Activated naive CD8-positive, alpha-beta T cell treated with anti-CD3 and anti-CD28 coated beads for 36 hours (primary cell): ENCODE measurements around the gene RPN2. TPM values are rescaled to one million over a fixed set of nuclear protein-coding genes. Genes with fewer than 3 reads are reported as not detected.

Experiments used
- DNase-seq: peaks from one replicate; pipeline ENCODE4 v3.0.0; 2021
- H3K27ac Mint-ChIP-seq: one replicate; pipeline ENCODE4 v1.8.0; 2022; ENCODE audit warnings: mild to moderate bottlenecking, moderate library complexity, mixed read lengths
- H3K27me3 Mint-ChIP-seq: one replicate; pipeline ENCODE4 v1.8.0; 2022; ENCODE audit warnings: mild to moderate bottlenecking, mixed read lengths
- H3K36me3 Mint-ChIP-seq: one replicate; pipeline ENCODE4 v1.8.0; 2021; ENCODE audit warnings: mild to moderate bottlenecking, mixed read lengths
- H3K4me1 Mint-ChIP-seq: one replicate; pipeline ENCODE4 v1.8.0; 2021; ENCODE audit warnings: mixed read lengths
- H3K4me3 Mint-ChIP-seq: one replicate; pipeline ENCODE4 v1.8.0; 2022; ENCODE audit warnings: mild to moderate bottlenecking, moderate library complexity, mixed read lengths
- H3K9me3 Mint-ChIP-seq: one replicate; pipeline ENCODE4 v1.8.0; 2022; ENCODE audit warnings: mixed read lengths
- total RNA-seq, 2 experiments: library from RNA; stranded (reverse); gene quantifications; one replicate each; pipeline ENCODE4 v1.2.3, GENCODE V29; 2021

Gene RPN2
- total RNA-seq, 2 experiments from 2014 or later: 121 to 131 TPM

DNA sequence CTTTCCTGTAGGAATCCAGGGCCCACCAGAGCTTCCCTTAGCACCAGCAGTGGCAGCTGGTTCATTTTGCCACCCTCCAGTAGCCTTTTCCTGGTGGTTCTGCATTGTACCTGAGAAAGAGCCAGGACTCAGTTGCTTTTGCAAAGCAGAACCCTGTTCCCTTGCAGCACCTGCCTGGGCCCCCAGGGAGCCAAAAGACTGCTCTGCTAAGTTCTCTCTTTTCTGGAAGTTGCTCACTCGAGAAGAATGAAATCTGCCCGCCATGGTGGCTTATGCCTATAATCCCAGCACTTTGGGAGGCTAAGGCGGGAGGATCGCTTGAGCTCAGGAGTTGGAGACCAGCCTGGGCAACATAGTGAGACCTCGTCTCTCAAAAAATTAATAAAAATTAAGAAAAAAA, 58.5 kb downstream of the RPN2 start:
- Mint-ChIP-seq H3K36me3 (peaks cover 20% of the 10 kb centered on the region), H3K4me1 (no peaks in the 10 kb centered on the region), H3K27me3 (no peaks in the 10 kb centered on the region), H3K4me3 (no peak overlapping the region), H3K9me3 (no peaks in the 10 kb centered on the region), H3K27ac (no peak overlapping the region)
- no peak for DNase-seq

DNA sequence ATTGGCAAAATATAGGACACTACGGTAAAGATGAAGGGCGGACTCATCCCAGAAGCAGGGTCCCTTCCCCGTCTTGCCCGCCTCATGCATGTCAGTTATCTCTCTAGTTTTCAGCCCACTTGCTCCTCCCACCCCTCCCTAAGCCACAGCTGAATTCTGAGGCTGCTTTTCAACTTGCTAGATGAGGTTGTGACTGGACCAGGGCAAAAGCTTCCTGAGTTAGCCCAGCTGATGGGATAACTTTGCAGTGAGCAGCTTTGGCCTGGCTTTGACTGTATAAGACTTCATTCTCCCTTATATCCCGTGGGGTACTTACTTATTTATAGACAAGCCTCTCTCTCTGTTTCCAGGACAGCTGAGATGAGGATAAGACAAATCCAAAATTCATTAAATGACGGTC, 59.3 kb downstream of the RPN2 start:
- Mint-ChIP-seq H3K27ac (no peak overlapping the region), H3K4me1 (no peaks in the 10 kb centered on the region), H3K27me3 (no peaks in the 10 kb centered on the region), H3K4me3 (no peak overlapping the region), H3K36me3 (peaks cover 23% of the 10 kb centered on the region), H3K9me3 (no peaks in the 10 kb centered on the region)
- no peak for DNase-seq

DNA sequence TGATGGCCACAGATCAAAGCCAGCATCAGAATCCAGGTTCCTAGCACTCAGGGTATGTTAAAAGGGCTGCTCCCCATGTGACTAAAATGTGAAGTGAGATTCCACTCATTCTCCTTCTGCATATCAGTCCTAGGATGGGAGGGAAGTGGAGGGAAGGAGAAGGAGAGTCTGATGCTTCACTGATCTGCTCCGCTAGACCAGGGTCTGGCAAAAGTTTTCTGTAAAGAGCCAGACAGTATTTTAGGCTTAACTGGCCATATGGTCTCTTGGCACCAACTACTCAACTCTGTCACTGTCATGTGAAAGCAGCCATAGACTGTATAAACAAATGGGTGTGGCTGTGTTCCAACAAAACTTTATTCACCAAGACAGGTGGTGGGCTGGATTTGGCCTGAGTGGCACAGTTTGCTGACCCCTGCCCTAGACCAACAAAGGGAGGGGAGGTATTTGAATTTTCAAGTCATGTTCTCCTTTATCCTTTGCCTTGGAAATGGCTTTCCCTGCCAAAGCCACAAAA, 59.9 kb downstream of the RPN2 start:
- no peaks in the 10 kb centered on the region for H3K27me3 Mint-ChIP-seq
- no peak overlapping the region for H3K4me3 Mint-ChIP-seq
- H3K36me3 Mint-ChIP-seq: peaks cover 24% of the 10 kb centered on the region
- no peak overlapping the region for H3K27ac Mint-ChIP-seq
- no peak for DNase-seq
- H3K9me3 Mint-ChIP-seq: no peaks in the 10 kb centered on the region
- H3K4me1 Mint-ChIP-seq: no peaks in the 10 kb centered on the region

DNA sequence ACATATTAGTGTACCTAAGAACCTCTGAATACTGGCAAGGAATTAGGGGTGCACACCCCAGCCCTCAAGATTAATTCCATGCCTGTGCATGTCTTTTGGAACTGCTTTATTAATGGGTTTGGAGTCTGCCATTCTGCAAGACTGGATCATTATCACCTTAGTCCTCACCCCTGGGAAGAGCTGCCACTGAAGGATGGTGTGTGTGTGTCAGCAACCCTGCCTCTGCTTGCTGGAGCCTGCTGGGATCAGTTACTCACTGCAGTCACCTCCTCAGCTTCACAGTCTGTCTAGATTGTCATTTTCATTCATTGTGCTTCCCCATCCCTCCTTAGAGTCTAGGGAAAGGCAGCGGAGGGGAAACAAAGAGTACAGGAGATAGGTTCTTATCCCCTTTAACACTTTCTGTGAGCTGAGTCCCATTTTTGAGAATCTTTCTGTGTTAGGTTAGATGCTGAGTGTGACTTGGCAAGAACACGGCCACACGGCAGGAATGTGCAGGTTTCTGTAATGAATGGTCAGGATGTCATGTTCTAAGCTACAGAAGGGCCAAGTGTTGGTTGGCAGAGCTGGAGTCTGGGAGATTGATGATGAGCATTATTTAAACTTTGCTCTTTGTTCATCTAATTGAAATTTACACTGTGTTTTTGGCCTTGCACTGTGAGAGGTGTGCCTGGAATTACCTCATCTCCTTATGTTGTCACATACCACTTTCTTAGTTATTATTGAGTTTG, 61.4 kb downstream of the RPN2 start:
- Mint-ChIP-seq H3K27me3 (no peaks in the 10 kb centered on the region), H3K4me1 (no peaks in the 10 kb centered on the region), H3K9me3 (no peaks in the 10 kb centered on the region), H3K36me3 (peaks cover 14% of the 10 kb centered on the region), H3K4me3 (no peak overlapping the region), H3K27ac (peak overlapping the region; percentile 22)
- DNase-seq: no peak

DNA sequence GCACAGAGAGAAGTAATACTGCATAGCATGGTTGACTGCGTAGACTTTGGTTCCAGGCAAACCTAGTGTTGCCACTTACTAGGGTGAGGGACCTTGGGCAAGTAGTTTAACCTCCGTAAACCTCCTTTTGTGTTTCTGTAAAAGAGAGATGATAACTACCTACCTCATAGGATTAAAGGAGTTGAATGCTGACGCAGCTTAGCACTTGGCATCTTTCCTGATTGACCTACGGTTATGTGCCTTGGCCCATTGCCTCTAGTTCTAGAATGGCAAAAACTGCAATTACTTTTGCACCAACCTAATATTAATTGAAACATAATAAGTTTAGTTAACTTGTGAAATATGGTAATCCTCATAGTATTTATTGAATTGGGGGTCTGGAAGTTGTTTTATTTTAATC, 63.4 kb downstream of the RPN2 start:
- Mint-ChIP-seq H3K27ac (no peak overlapping the region), H3K4me1 (no peaks in the 10 kb centered on the region), H3K9me3 (no peaks in the 10 kb centered on the region)

DNA sequence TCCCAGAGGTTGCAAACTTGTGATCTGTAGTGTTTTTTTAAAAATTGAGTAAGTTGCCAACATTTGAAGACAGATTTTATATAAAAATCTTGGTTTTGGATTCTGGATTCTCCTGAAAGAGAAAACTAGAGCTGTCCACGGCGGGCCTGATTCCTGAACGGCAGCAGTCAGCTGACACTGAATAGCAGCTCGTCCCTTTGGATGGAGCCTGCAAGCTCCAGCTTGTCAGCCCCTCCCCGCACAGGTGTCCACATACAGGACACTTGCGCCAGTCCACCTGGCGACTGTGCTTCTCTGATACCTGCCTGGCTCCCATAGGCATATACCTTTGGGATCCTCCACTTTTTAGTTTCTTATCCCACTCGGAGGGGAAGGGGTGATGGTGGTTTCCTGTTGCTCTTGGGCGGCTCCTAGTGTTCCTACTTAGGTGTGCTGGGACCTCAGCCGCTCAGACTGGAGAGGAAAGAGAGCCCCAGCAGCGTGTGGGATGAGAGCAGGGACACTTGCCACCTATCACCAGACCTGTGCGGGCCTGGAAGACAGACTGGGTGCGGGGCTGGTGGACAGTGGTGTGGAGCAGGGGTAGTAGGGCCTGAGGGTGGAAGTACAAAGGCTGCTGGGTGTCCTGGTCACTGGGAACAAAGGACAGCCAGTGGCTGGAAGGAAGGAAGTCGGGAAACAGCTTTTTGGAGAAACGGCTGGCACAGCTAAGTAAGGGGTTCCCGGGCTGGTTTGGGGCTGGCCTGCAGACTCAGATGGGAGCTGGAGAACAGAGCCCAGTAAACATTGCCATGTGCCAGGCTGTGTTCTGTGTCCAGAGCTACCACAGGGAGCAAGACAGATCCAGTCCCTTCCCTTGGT, 64.2 kb downstream of the RPN2 start:
- H3K27me3 Mint-ChIP-seq: no peaks in the 10 kb centered on the region
- no peaks in the 10 kb centered on the region for H3K4me1 Mint-ChIP-seq
- H3K27ac Mint-ChIP-seq: no peak overlapping the region
- H3K36me3 Mint-ChIP-seq: peaks cover 16% of the 10 kb centered on the region
- H3K4me3 Mint-ChIP-seq: no peak overlapping the region
- H3K9me3 Mint-ChIP-seq: no peaks in the 10 kb centered on the region
- no peak for DNase-seq

More for the DNA sequence above, 63.4 kb downstream of the RPN2 start:
- H3K27me3 Mint-ChIP-seq: no peaks in the 10 kb centered on the region
- no peak for DNase-seq
- H3K36me3 Mint-ChIP-seq: peaks cover 14% of the 10 kb centered on the region
- H3K4me3 Mint-ChIP-seq: no peak overlapping the region

DNA sequence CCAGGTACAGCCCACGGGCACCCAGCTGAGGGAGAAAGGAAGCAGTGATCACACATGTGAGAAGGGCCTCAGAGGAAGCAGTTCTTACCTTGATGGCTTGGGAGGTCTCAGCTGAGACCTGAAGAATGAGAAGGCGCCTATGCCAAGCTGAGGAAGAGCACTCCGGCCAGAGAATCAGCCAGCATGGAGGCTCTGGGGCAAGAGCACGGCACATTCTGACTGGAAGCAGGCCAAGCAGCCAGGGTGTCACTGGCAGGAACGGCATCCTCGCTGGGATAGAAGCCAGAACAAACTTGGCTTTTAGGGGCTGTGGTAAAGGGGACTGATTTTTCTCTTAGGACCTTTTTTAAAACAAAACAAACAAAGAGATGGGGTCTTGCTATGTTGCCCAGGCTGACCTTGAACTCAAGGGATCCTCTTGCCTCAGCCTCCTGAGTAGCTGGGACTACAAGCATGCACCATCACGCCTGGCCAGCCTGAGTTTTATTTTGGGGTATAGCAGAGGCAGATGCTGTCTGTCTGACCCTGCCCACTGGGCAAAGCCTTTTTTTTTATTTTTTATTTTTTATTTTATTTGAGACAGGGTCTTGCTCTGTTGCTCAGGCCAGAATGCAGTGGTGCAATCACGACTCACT, 64.9 kb downstream of the RPN2 start:
- H3K4me3 Mint-ChIP-seq: no peak overlapping the region
- no peaks in the 10 kb centered on the region for H3K9me3 Mint-ChIP-seq
- peaks cover 19% of the 10 kb centered on the region for H3K36me3 Mint-ChIP-seq
- no peaks in the 10 kb centered on the region for H3K4me1 Mint-ChIP-seq
- H3K27ac Mint-ChIP-seq: no peak overlapping the region
- H3K27me3 Mint-ChIP-seq: no peaks in the 10 kb centered on the region
- no peak for DNase-seq

DNA sequence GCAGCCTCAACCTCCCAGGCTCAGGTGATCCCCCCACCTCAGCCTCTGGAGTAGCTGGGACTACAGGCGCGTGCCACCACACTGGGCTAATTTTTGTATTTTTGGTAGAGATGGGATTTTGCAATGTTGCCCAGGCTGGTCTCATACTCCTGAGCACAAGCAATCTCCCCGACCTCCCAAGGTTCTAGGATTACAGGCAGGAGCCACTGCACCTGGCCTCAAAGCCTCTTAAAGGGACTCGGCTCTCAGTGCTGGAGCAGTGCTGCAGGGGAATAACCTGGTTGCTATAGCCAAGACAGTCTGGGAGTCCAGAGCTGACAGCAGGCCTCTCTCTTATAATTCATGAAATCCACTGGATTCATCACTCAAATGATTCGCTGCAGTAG, 65.4 kb downstream of the RPN2 start:
- no peak for DNase-seq
- Mint-ChIP-seq H3K27ac (no peak overlapping the region), H3K4me3 (no peak overlapping the region), H3K4me1 (no peaks in the 10 kb centered on the region), H3K36me3 (peaks cover 19% of the 10 kb centered on the region), H3K9me3 (no peaks in the 10 kb centered on the region), H3K27me3 (no peaks in the 10 kb centered on the region)

DNA sequence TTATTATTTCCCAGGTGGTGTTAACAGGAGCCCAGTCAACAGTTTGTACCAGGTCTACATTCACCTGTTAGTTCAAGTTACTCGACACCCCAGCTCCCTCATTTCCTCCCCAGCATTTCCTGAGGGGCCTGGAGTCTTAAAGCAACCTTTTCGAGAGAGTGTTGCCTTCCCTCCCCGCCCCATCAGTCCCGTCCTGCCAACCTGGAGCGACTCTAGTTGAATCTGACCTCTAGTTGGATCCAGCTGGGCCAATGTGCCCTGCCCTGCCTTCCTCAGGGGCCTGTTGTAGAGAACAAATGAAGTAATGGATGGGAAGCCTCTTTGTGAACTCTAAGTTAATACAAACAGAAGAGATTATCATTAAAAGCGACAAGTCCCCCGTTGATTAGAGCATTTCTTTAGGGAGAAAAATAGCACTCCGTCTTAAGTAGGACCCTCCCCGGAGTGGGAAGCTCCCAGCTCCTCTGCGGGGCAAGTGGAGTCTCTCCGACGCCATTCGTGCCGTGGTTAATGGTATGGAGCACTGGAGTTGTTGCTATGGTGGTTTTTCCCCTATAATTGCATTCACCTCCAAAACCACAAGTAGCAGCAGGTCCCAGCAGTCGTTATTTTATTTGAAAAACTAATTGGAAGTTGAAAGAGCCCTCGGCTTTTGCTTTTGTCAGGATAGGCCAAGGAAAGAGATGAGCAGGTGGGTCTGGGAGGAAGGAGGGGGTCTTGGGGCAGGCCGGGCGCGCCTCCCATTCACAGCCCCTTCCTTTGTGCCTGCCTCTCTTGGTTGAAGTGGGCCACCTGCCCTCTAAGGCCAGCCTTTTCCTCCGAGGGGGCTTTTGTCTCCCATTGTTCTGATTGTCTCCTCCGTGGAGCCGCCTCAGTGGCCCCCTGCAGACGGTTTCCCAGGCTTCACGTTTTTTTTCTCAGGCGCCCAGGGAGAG, 66.4 kb downstream of the RPN2 start:
- Mint-ChIP-seq H3K4me1 (no peaks in the 10 kb centered on the region), H3K27ac (no peak overlapping the region), H3K36me3 (peaks cover 19% of the 10 kb centered on the region), H3K27me3 (no peaks in the 10 kb centered on the region), H3K4me3 (no peak overlapping the region), H3K9me3 (no peaks in the 10 kb centered on the region)
- no peak for DNase-seq

DNA sequence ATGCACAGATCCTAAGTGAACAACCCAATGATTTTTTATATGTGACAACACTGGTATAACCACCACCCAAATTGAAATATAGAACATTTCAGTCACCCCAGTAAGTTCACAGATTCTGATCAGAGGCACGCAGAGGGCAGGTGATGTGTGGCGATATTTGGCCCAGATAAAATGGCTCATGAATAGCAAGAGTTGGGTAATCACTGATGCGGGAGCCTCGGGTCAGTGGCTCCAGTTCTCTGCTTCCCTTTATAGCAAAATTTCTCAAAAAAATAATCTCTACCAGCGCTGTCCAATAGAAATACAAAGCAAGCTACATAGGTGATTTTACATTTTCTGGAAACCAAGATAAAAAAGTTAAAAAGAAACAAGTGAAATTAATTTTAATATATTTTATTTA, 67.6 kb downstream of the RPN2 start:
- Mint-ChIP-seq H3K27ac (no peak overlapping the region), H3K4me1 (no peaks in the 10 kb centered on the region), H3K27me3 (no peaks in the 10 kb centered on the region), H3K36me3 (peaks cover 12% of the 10 kb centered on the region), H3K4me3 (no peak overlapping the region), H3K9me3 (no peaks in the 10 kb centered on the region)
- DNase-seq: no peak

DNA sequence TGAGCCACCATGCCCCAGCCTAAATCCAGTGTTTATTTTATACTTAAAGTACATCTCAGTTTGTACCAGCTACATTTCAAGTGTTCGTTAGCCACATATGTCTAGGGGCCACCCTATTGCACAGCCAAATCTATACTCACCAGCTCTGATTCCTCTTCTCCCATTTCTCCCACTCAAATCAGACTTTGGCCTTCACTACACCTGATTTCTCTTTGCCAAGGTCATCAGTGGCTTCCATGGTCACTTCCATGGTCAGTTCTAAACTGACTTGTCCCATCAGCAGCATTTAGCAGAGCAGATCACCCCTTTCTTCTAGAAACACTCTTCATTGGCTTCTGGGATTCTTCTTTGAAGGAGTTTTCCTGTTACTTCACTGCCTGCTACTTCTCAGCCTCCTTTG, 68.4 kb downstream of the RPN2 start:
- no peaks in the 10 kb centered on the region for H3K27me3 Mint-ChIP-seq
- H3K9me3 Mint-ChIP-seq: no peaks in the 10 kb centered on the region
- H3K36me3 Mint-ChIP-seq: peaks cover 9% of the 10 kb centered on the region
- H3K4me1 Mint-ChIP-seq: no peaks in the 10 kb centered on the region
- no peak overlapping the region for H3K27ac Mint-ChIP-seq
- no peak for DNase-seq
- H3K4me3 Mint-ChIP-seq: no peak overlapping the region

DNA sequence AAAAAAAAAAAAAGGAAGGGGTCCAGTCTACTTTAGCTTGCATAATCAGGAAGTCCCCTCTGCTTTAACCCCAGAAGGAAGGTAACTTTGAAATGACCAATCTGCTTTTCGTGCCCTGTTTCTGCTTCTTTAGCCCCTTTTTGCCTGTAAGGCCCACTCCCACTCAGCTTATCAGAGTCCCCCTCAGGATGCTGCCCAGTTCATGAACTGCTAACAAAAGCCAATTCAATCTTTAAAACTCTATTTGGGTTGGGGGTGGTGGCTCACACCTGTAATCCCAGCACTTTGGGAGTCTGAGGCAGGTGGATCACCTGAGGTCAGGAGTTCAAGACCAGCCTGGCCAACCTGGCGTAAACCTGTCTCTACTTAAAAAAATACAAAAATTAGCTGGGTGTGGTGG, 70.2 kb downstream of the RPN2 start:
- Mint-ChIP-seq H3K27ac (no peak overlapping the region), H3K4me3 (no peak overlapping the region), H3K36me3 (peaks cover 5% of the 10 kb centered on the region), H3K9me3 (no peaks in the 10 kb centered on the region), H3K27me3 (no peaks in the 10 kb centered on the region), H3K4me1 (no peaks in the 10 kb centered on the region)
- DNase-seq: no peak

DNA sequence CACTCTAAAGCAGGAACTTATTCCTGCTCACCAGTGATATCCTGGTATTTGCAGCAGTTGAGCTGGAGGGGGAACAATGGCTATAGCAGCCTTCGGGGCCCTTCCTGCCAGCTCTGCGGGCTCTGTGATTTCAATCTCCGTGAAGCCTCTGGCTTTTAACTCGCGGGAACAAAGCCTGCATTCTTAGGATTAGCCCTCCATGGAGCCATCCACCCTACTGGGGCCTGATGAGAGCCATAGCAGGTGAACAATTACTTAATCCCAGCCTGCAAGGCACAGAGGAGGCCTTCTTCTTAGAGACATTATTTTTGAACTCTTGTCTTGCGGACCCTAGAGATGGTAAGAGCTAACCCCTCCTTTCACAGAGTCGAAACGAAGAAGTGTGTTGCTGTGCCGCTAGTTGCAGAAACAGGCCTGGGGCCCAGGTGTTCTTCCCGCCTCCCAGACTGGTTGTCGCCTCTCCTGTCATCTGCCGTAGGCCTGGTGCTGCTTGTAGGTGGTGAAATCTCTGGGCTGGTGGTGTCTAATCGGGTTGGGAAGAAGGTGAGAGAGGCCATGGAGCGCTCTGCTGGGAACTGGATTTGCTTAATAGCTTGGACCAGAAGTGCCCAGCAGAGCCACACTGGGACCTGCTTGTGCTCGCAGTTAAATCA, 72.8 kb downstream of the RPN2 start:
- H3K9me3 Mint-ChIP-seq: no peaks in the 10 kb centered on the region

DNA sequence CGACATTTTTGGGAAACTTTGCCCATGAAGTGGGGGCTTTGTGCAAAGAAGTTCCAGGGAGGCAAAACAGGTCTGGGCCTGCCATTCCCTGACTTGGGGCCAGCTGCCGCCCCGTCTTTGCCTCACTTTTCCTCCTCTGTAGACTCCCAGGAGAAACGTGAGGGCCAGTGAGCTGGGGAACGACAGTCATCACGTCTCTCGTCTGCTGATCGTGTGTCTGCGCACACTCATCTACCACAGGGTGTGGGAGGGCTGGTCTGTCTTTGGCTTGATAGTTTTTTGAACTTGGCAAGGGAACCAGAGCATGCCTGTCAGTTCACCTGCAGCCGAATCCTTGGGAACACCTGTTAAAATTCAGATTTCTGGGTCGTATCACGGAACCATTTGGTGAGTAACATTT, 74.0 kb downstream of the RPN2 start:
- Mint-ChIP-seq H3K4me1 (no peaks in the 10 kb centered on the region), H3K9me3 (no peaks in the 10 kb centered on the region), H3K27ac (no peak overlapping the region), H3K4me3 (no peak overlapping the region), H3K27me3 (no peaks in the 10 kb centered on the region), H3K36me3 (peaks cover 5% of the 10 kb centered on the region)
- DNase-seq: no peak

More for the DNA sequence above, 72.8 kb downstream of the RPN2 start:
- Mint-ChIP-seq H3K36me3 (peaks cover 5% of the 10 kb centered on the region), H3K4me1 (no peaks in the 10 kb centered on the region), H3K4me3 (no peak overlapping the region), H3K27ac (no peak overlapping the region), H3K27me3 (no peaks in the 10 kb centered on the region)
- DNase-seq: no peak
